HG02571 (cell line): ENCODE results near the gene KDM4B.

Experiments used
- ATAC-seq: cut with Tn5 transposase; IDR thresholded peaks from one replicate; pipeline ENCODE4 v1.9.1; 2021; ENCODE audit warnings: mild to moderate bottlenecking, moderate library complexity; ENCODE audit not compliant: unreplicated experiment

The KDM4B gene

GRCh38 chr19:5031231-5032100 lies 62.6 kb downstream of the KDM4B start:
- ATAC-seq, result no peak

GRCh38 chr19:5032101-5032967 lies 63.4 kb downstream of the KDM4B start:
- ATAC-seq, result no peak

GRCh38 chr19:5035105-5035761 lies 66.3 kb downstream of the KDM4B start:
- no peak for ATAC-seq

- ATAC-seq, result no peak
Observed at GRCh38 chr19:5035793-5036697, 67.1 kb downstream of the KDM4B start.

GRCh38 chr19:5036698-5037563 lies 68.0 kb downstream of the KDM4B start:
- ATAC-seq, result no peak

- ATAC-seq, result no peak
Observed at GRCh38 chr19:5037936-5038335, 69.0 kb downstream of the KDM4B start.

GRCh38 chr19:5038631-5039271 lies 69.8 kb downstream of the KDM4B start:
- ATAC-seq, result no peak

GRCh38 chr19:5039642-5040543 lies 71.0 kb downstream of the KDM4B start:
- ATAC-seq, result no peak

- ATAC-seq, result no peak
Observed at GRCh38 chr19:5040544-5041167, 71.7 kb downstream of the KDM4B start.

- ATAC-seq, result no peak
Observed at GRCh38 chr19:5041168-5041912, 72.4 kb downstream of the KDM4B start.

- no peak for ATAC-seq
Observed at GRCh38 chr19:5041913-5042187, 72.9 kb downstream of the KDM4B start.

GRCh38 chr19:5042556-5042955 lies 73.6 kb downstream of the KDM4B start:
- no peak for ATAC-seq

GRCh38 chr19:5045029-5045428 lies 76.1 kb downstream of the KDM4B start:
- ATAC-seq, result no peak

GRCh38 chr19:5045956-5046338 lies 77.0 kb downstream of the KDM4B start:
- no peak for ATAC-seq

GRCh38 chr19:5046339-5047039 lies 77.6 kb downstream of the KDM4B start:
- ATAC-seq, result no peak

GRCh38 chr19:5047251-5047935 lies 78.5 kb downstream of the KDM4B start:
- ATAC-seq, result no peak
